ENCODE measurements around the gene ANTXR2.
"Not testable (repeated sequence)": the region's sequence is repeated elsewhere in the genome, so short reads cannot be mapped to it uniquely, and the experiment has no call there.

Gene ANTXR2

DNA sequence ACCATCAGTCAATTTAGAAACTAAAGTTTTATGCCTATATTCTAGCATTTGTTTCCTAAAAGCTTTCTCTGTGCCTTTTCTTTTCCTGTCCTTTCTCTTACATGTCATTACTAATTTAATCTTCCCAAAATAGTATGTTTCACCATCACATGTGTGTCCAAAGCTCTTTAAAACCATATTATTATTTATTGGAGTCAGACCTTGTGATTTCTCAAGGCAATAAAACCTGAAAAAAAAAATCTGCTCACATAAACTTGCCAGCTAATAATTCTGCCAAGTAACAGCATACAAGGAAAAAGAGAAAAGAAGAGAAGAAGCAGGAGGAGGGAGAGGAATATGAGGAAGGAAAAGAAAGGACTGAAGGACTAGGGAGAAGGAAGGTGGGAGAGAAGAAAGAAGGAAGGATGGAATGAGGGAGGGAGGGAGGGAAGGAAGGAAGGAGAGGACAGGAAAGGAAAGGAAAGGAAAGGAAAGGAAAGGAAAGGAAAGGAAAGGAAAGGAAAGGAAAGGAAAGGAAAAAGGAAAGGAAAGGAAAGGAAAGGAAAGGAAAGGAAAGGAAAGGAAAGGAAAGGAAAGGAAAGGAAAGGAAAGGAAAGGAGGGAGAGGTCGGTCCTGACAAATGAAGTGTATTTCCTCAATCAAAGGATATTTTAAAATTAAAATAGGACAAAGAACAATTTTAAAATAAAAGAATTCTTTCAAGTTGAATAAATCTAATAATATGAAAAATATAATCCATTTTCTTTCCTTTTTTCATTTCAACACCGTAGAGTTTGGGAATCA is 57.4 kb downstream of the ANTXR2 start:
- DNase-seq = no peak

DNA sequence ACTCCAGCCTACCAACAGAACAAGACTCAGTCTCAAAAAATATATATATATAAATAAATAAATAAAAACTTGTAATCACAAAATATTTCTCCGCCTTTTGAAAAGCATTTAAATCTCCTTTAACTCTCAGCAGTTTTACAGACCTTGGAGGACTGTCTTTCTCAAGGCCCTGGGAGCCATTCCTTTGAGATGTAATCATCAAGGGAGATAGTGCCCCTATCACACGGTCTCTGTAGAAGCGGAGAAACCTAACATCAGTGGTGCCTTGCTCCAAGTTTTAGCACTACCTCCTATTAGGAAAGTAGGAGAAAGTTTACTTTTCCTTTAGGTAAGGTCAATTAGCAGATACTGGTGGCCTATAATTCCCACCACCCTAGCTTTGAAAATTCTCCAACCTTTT is 58.5 kb downstream of the ANTXR2 start:
- no peak for DNase-seq

DNA sequence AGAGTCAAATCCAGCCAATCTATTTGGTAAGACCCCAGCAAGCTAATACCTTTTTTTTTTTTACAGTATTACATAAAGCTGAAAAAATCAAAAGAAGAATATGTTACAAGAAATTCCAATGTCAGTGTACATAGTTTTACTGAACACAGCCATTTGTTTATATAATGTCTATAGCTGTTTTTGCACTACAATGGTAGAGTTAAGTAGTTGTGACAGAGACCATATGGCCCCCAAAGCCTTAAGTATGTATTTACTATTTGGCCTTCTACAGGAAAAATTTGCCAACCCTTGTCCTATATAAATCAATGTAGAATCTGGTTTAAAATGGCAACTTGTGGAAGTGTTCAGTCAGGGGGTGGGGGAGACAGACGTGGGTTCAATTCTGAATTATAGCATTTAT is 60.7 kb downstream of the ANTXR2 start:
- no peak for DNase-seq

DNA sequence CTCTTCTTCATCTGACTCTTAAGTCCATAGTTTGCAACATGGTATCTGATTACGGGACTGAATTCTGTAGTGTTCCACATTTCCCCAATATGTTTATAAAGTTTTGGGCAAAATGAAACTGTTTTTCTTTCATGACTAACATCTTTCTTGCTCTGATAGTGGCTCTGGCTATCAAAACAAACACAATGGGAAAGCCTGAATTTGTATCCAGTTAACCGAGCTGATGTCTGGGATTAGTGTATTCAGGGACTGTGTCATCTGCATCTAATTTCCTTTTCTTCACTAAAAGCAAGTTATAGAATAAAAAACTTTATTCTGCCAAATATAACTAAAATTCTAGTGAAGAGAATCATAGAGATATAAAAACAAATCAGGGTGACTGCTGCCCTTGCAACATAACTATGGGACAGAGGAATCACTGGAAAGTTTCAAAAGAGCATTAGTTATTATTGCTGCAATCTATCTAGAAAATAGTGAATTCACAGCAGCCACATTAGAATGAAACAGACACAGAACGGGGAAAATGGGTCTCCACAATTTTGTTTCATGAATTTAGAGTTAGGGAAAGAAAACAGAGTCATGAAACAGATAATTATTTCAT is 61.3 kb downstream of the ANTXR2 start:
- no peak for DNase-seq

DNA sequence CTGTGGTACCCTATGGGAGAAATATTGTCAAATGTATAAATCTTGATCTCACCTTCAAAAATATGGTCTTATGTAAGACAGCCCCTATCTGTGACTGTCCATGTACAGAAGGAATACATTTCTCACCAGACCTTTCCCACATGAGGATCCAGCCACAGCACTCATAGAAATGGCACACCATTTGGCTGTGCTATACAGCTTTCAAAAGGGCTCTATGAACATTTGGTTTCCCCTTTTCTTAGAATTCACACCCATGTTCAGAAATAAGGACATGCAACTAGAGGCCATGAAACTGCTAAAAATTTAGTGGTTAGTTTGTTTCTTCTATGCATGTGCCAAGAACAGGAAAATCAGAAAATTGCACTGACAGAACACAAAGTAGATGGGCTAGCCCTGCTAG is 62.7 kb downstream of the ANTXR2 start:
- DNase-seq = no peak

DNA sequence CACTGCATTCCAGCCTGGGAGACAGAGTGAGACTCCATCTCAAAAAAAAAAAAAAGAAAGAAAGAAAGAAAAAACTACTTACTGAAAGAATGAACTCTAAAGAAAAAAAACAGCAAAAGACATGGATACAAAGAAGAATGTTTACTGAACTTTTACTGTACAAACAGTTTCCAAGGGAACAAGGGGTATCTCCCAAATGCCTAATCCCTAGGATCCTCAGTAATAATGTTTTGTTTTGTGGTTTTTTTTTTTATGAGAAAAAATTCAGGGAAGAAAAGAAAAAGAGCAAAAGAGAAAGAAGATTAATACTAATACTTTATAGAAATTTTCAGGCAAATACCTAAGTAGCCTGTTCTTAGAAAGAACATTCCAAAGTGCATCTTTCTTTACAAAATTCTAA is 63.2 kb downstream of the ANTXR2 start:
- no peak for DNase-seq

DNA sequence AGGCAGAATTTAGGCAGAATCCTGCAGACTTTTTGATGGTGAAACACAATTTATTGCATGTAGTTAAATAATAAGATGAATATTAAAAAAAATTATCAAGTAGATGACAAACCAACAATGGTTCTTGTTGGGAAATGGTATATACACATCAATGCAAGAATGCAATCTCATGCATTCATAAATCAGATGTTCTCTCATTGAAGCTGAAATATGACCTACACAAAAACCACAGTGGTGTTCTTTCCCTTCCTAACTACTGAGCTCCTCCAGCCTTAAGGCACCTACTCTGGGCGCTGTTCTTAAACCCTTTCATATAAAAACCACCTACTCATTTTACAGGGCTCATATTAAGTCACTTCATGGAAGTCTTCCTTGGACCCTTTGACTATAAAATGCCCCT is 64.1 kb downstream of the ANTXR2 start:
- no peak for DNase-seq

DNA sequence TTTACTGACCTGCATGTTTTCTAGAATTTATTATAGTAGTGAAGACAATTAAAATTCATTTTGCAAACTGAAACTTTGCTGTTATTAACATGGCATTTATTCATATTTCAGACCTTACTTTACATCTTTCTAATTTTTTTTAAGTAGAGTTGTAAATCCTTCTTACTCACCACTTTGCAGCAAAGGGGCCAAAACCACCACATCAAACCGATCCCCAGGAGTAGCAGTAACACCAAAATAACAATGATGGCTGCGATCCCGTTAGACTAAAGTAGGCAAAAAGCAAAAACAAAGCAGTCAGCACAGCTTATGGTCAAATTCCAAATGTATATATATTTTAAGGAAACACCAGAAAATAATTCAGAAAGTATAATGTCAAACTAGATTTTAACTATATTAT is 64.7 kb downstream of the ANTXR2 start:
- DNase-seq = no peak

DNA sequence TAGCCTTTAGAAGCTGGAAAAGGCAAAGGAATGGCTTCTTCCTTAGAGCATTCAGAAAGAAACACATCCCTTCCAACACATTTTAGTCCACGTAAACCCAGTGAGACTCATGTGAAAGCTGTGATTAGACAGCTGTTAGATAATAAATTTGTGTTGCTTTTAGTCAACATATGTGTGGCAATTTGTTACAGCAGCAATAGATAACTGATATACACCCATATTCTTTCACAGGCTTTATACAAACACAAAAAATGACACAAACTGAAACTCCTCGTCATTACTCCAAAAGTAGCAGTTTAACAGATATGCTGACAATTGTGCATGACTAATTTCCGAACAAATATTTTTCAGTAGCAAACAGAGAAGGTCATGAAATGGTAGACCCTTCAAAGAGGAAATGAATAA is 65.3 kb downstream of the ANTXR2 start:
- no peak for DNase-seq

DNA sequence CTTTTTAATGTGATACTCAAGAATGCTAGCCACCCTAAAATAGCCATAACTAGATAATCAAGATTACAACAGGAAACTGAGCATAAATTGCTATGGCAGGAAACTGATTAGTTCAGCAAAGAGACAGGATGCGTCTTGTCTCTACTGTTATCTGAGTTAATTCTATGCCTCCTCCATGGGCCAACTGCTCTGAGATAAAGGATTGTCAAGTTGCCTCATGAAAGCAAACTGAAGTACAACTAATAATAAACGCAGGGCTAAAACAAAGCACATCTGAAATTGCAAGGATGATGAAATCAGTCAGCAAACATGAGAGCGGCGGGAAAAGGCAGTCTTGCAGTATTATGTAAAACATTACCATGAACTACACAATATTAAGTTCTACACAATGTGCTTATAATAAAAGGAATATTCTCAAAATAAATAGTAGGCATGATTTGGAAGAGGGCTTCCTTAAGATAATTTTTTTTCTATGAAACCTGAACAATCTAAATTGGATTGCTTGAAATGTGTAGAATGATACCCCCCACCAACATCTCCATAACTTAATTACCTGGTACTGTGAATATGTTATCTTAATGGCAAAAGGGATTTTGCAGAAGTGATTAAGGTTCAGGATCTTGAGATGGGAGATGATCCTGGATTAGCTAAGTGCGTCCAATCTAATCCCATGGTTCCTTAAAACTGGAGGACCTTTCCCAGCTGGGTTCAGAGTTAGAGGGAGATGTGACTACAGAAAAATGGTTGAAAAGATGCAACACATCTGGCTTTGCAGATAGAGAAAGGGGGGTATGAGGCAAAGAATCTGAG is 65.9 kb downstream of the ANTXR2 start:
- DNase-seq = no peak

DNA sequence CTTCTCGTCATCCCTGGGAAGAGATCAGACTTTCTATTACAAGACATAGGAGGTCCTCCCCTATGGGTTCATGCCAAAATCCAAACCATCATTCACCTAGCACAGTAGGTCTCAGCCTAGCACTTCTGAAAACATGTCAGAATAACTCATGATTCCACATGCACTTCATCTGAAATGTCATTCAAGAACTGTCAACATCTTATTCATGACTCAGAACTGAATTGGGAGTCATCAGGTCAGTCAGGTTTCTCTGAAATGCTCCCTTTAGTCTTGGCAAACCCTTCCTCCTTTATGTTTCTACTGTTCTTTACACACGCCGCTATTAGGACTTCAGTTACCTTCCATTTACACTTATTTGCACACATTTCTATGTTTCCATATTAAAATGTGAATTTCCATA is 67.2 kb downstream of the ANTXR2 start:
- no peak for DNase-seq

DNA sequence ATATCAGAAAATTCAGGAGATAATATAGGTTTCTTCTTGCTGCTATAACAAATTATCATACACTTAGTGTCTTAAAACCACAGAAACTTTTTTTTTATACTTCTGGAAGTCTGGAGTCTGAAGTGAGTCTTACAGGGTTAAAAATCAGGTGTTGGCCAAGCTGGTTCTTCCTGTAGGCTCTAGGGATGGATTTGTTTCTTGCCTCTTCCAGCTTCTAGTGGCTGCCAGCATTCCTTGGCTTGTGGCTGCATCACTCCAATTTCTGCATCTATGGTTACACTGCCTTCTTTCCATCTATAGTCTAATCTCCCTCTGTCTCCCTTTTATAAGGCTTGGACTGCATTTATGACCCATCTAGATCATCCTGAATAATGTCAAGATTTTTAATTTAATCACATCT is 68.7 kb downstream of the ANTXR2 start:
- no peak for DNase-seq

DNA sequence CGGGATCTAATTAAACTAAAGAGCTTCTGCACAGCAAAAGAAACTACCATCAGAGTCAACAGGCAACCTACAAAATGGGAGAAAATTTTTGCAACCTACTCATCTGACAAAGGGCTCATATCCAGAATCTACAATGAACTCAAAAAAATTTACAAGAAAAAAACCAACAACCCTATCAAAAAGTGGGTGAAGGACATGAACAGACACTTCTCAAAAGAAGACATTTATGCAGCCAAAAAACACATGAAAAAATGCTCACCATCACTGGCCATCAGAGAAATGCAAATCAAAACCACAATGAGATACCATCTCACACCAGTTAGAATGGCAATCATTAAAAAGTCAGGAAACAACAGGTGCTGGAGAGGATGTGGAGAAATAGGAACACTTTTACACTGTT is 70.5 kb downstream of the ANTXR2 start:
- DNase-seq = not testable (repeated sequence)

DNA sequence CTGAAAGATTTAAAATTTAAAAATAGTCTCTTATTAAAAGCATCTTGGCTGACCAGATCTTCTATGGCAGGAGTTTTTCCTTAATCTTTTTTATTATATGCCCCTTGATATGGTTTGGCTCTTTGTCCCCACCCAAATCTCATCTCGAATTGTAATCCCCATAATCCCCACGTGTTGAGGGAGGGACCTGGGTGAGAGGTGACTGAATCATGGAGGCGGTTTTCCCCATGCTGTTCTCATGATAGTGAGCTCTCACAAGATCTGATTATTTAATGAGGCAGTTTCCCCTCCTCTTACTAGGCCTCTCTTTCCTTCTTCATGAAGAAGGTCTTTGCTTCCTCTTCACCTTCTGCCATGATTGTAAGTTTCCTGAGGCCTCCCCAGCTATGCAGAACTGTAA is 74.0 kb downstream of the ANTXR2 start:
- not testable (repeated sequence) for DNase-seq

DNA sequence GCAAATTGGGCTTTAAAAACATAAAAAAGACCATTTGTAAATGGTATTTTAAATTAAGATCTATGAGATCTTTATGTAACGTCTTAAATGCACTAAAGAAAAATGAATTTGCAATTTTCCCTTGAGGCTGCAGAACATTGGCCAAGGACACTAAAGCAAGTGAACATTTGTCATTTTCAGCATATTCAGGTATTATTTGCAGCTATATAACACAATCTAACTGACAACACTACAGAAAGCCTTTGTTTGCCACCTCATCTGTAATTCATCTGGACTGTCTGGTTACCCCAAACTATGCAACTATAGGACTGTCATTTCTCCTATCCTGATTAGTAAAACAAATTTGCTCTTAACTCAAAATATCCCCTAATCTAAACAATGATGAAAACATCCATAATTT is 74.8 kb downstream of the ANTXR2 start:
- DNase-seq = no peak

DNA sequence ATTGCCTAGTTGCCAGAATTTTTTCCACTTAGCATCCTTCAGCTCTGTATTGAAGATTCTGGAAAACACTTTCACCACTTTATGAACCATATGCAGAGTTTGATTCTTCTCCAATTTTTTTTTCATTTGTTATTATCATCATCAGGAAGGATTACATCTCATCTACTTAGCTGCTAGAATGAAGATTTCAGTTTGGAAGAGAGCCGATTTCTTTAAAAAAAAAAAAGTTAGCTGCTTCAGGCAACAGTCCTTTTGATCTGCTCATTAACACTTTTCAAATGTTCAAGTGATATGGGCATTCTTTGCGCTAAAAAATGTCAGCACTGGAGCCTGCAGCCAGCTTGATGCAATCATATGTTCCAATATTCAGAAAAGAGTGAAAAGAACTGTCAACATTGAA is 76.2 kb downstream of the ANTXR2 start:
- no peak for DNase-seq

DNA sequence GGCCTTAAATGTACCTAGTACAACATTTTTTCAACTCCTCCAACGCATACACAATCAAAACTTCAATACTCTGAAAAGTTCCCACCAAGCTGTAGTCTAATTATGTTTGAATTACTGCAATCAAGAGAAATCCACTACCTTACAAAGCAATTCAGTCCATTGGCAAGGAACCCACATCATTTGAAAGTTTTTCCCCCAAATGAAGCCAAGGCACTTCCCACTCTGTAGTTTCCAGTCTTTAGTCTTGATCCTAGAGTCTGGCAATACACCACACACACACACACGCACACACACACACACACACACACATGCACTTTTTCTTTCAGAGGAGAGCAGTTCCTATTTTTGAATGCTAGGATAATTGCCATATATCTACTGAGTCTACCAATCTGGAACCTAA is 79.6 kb downstream of the ANTXR2 start:
- no peak for DNase-seq

DNA sequence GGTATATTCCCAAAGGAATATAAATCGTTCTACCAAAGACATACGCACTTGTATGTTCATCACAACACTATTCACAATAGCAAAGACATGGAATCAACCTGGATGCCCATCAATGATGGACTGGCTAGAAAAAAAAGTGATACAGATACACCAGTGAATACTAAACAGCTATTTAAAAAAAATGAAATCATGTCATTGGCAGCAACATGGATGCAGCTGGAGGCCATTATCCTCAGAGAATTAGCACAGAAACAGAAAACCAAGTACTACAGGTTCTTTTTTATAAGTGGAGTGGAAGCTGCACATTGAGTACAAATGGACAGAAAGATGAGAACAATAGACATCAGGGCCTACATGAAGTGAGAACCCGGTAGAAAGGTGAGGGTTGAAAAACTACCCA is 81.4 kb downstream of the ANTXR2 start:
- no peak for DNase-seq

DNA sequence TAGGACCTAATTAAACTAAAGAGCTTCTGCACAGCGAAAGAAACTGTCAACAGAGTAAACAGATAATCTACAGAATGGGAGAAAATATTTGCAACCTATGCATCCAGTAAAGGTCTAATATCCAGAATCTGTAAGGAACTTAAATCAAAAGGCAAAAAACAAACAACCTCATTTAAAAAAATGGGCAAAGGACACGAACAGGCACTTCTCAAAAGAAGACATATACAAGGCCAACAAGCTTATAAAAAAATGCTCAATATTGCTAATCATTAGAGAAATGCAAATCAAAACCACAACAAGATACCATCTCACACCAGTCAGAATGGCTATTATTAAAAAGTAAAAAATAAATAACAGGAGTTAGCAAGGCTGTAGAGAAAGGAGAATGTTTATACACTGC is 81.9 kb downstream of the ANTXR2 start:
- DNase-seq = not testable (repeated sequence)

DNA sequence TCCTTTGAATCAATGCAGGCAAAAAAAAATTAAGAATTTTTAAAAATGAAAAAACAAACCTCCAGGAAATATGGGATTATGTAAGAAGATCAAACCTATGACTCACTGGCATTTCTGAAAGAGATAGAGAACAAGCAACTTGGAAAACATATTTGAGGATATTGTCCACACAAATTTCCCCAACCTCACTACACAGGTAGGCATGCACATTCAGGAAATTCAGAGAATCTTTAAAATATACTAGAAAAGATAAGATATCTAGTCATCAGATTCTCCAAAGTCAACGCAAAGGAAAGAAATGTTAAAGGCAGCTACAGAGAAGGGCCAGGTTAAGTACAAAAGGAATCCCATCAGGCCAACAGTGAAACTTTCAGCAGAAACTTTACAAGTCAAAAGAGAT is 85.6 kb downstream of the ANTXR2 start:
- no peak for DNase-seq

DNA sequence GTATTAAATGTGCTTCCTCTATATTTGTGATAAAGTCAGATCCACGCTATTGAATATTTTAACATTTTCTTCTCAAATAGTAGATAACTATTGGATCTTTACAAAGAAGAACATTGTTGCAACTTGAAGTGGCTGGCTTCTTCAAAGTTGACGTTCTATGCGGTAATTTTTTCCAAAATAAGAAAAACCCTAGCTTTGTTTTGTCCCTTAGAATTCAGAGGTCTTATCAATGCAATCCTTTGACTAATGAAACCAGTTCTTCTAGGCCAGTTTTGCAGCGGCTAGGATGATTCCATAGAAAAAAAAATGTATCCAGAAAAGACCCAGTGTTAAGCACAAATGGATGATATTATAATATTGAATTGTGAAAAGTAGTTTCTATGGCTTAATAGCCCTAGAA is 89.6 kb downstream of the ANTXR2 start:
- no peak for DNase-seq

DNA sequence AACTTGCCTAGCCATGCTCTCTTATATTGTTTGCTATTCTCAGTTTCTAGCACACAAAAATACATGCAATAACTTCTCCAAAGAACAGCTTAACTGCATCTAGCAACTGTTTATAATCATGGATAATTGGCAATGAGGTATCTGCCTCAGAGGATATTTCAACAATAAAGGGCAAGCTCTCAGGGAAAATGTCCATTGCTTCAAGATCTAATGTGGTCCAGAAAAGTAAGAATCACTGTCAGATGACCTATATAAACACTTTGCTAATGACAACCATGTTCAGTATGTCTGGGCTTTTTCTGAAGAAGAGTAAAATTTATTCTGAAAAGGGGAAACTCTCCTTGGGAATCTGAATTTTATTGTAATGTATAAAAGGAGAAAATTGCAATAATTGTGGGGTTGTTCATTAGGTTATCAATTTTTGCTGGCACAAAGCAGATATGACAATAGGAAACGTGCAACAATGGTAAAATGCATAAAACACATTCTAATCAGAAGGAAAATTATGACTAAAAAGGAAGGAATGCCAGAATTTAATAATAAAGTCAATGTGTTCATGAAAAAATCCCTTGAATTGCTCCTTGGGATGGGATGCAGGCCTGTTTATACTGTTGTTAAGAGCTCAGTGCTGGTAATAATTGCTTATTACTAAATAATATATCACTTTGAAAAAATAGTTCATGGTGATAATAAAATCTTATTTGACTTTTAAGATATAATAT is 90.3 kb downstream of the ANTXR2 start:
- no peak for DNase-seq

DNA sequence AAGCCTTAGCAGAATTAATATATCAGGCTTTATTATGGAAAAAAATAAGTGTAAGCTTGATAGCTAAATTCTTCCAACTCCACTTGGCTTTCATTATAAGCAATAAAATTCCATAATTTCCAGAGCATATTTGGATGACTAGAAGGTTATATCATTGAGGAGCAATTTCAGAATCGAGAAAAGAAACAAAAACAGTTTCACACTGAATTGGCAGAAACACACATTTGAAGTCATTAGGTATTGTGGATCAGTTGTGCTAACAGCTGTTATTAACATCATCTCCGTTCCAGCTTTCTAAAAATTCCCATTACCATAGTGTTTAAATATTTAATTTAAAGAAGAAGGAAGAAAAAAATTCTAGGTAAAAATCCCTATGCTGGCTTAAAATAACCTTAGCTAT is 92.6 kb downstream of the ANTXR2 start:
- no peak for DNase-seq

All from NCI-H345 (cell line).